Measurements from ENCODE around the gene BOD1L1. TPM values are rescaled to one million over a fixed set of nuclear protein-coding genes. Genes with fewer than 3 reads are reported as not detected.
A peak's percentile ranks its signal among the peaks of the same experiment; 100 is the strongest.

BOD1L1 gene
- total RNA-seq, 6 donors from 2014 or later, result 33.1 to 88.0 (median 37.9) TPM

GRCh38 chr4:13522282-13523104 is 105.0 kb downstream of the BOD1L1 start:
- Histone ChIP-seq H3K4me3 (no peak overlapping the region), H3K27ac (no peak overlapping the region), H3K9me3 (peaks cover 11 to 18% (median 16%) of the 10 kb centered on the region in 4 donors), H3K4me1 (peaks cover 5 to 16% (median 6%) of the 10 kb centered on the region in 4 donors), H3K27me3 (peaks cover 0 to 56% (median 27%) of the 10 kb centered on the region in 4 donors), H3K36me3 (no peaks in the 10 kb centered on the region)
- DNase-seq (peak in 1 of 2 donors; percentile 78), ATAC-seq (ENCODE audit: low FRiP score in 2 of 2) (peak in 1 of 2 donors; percentile 35)
- 1 to 4% methylated on average over 7 to 44 of the region's 49 CpGs for WGBS, 2 donors
- no peak for TF ChIP-seq POLR2AphosphoS5 (IDR thresholded peaks at IDR 0.05)

DNA sequence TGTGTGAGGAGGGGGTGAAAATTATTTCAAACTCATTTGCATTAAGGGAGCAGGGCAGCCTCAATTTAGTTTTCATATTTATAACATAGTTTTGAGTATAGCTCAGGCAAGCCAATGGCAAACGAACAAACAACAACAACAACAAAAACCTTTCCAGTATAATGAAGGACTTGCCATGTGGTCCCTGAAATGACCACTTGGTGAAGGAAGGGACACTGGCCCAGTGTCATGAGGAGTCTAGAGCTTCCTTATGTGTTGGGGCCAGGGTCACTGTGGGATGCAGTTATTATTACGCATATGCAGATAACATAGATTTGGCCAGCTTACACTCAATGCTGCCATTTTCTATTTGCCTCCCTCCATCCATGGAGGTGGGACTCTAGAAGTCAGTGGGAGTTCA is 106.5 kb downstream of the BOD1L1 start:
- Histone ChIP-seq H3K4me3 (no peak overlapping the region), H3K36me3 (no peaks in the 10 kb centered on the region), H3K27me3 (peaks cover 0 to 46% (median 26%) of the 10 kb centered on the region in 4 donors), H3K9me3 (peaks cover 11 to 18% (median 16%) of the 10 kb centered on the region in 4 donors), H3K4me1 (peaks cover 4 to 13% (median 5%) of the 10 kb centered on the region in 4 donors), H3K27ac (no peak overlapping the region)
- ATAC-seq (ENCODE audit: low FRiP score in 2 of 2) (no peak), DNase-seq (no peak)
- 46% methylated on average over 2 of the region's 2 CpGs for WGBS, 2 donors
- TF ChIP-seq EP300 (IDR thresholded peaks at IDR 0.05), result no peak
- TF ChIP-seq, protein P1, sequence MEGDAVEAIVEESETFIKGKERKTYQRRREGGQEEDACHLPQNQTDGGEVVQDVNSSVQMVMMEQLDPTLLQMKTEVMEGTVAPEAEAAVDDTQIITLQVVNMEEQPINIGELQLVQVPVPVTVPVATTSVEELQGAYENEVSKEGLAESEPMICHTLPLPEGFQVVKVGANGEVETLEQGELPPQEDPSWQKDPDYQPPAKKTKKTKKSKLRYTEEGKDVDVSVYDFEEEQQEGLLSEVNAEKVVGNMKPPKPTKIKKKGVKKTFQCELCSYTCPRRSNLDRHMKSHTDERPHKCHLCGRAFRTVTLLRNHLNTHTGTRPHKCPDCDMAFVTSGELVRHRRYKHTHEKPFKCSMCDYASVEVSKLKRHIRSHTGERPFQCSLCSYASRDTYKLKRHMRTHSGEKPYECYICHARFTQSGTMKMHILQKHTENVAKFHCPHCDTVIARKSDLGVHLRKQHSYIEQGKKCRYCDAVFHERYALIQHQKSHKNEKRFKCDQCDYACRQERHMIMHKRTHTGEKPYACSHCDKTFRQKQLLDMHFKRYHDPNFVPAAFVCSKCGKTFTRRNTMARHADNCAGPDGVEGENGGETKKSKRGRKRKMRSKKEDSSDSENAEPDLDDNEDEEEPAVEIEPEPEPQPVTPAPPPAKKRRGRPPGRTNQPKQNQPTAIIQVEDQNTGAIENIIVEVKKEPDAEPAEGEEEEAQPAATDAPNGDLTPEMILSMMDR (IDR thresholded peaks at IDR 0.05), result no peak
- TF ChIP-seq POLR2A (IDR thresholded peaks at IDR 0.05), result no peak
- TF ChIP-seq POLR2AphosphoS5 (IDR thresholded peaks at IDR 0.05), result no peak

Small RNAs within 50 kb of the gene (small RNA-seq; reads per million reads assigned to genes)
- gene MIR5091, result 0 to 4.5 (median 0.61) reads per million in 4 donors

Other genes starting within 250 kb of the BOD1L1 start
- gene RAB28, start 143.4 kb downstream of the BOD1L1 start, total RNA-seq, result 10 to 100 TPM in 4 of 6 donors, 1 to 10 TPM in 2; 7.3 to 19.5 (median 16.6) TPM
- under 1 TPM in 1 of 6 donors, not detected in 5; 0.49 TPM for gene NKX3-2, start 83.2 kb downstream of the BOD1L1 start, total RNA-seq

Data from upper lobe of left lung (tissue), 6 donors.